Measurements from ENCODE around the gene HIP1. TPM values are rescaled to one million over a fixed set of nuclear protein-coding genes. Genes with fewer than 3 reads are reported as not detected.

The HIP1 gene
- total and polyA plus RNA-seq, 9 of the 15 experiments (the other 6 are each of a cell fraction or from before 2014, with no cell fraction given) = 2.4 to 13.7 (median 9.5) TPM

- TF ChIP-seq NR4A1 (CRISPR knock-in tag; IDR thresholded peaks at IDR 0.05) (peak; percentile 74; the same call in 1 of the 2 replicates), NR4A1 (tag; IDR thresholded peaks at IDR 0.05) (peak; percentile 65; the same call in 1 of the 2 replicates), SAFB (IDR thresholded peaks at IDR 0.05; ENCODE audit: borderline replicate concordance, low read depth, low read length) (peak; percentile 93), ELF1 (tag; IDR thresholded peaks at IDR 0.05) (0 out of 2 replicates have a peak, but pooled peaks have one; percentile 52), SRSF3 (IDR thresholded peaks at IDR 0.05; ENCODE audit: insufficient read depth, low read length) (no peak), ZNF696 (CRISPR knock-in tag; conservative IDR thresholded peaks at IDR 0.05) (no peak), FOXJ2 (tag; IDR thresholded peaks at IDR 0.05) (no peak), U2AF2 (optimal IDR thresholded peaks at IDR 0.05; ENCODE audit: low read depth, low read length) (no peak), REST (IDR thresholded peaks at IDR 0.05; ENCODE audit: borderline replicate concordance) (peak; percentile 58), REST (CRISPR knock-in tag; IDR thresholded peaks at IDR 0.05; ENCODE audit: low read depth) (peak; percentile 82), ELF4 (CRISPR knock-in tag; IDR thresholded peaks at IDR 0.05) (no peak), CBX3 (IDR thresholded peaks at IDR 0.05; ENCODE audit: borderline replicate concordance in 1 of 2, low read length in 2 of 2) (no peak), LEF1 (IDR thresholded peaks at IDR 0.05) (0 out of 2 replicates have a peak, but pooled peaks have one; percentile 45), SNIP1 (IDR thresholded peaks at IDR 0.05; ENCODE audit: low read depth) (no peak), DDX20 (tag; IDR thresholded peaks at IDR 0.05; ENCODE audit: low read depth) (no peak), PHF8 (IDR thresholded peaks at IDR 0.05; ENCODE audit: borderline replicate concordance, low read length) (peak; percentile 60; the same call in 1 of the 2 replicates), IFI16 (CRISPR knock-in tag; IDR thresholded peaks at IDR 0.05) (no peak)
- TF ChIP-seq, protein P1, sequence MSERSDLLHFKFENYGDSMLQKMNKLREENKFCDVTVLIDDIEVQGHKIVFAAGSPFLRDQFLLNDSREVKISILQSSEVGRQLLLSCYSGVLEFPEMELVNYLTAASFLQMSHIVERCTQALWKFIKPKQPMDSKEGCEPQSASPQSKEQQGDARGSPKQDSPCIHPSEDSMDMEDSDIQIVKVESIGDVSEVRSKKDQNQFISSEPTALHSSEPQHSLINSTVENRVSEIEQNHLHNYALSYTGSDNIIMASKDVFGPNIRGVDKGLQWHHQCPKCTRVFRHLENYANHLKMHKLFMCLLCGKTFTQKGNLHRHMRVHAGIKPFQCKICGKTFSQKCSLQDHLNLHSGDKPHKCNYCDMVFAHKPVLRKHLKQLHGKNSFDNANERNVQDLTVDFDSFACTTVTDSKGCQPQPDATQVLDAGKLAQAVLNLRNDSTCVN (CRISPR knock-in tag; IDR thresholded peaks at IDR 0.05) = no peak
Measured at GRCh38 chr7:75738975-75739795, 444 bp upstream of the HIP1 start (continued).
